Retinal pigment epithelial cell (primary cell): ENCODE data around the gene SKA3.

Experiments used
- DNase-seq: peaks from one replicate; pipeline ENCODE4 v3.0.0-alpha.2; 2010; ENCODE audit warnings: low read depth
- H3K4me3 ChIP-seq: 2 replicates; pipeline ENCODE4 v1.5.1; 2011; ENCODE audit warnings: mild to moderate bottlenecking, low read length, control low read depth, moderate library complexity
- TF ChIP-seq, protein P1 (sequence below): conservative IDR thresholded peaks from 2 replicates; pipeline ENCODE4 v1.5.1; 2011; ENCODE audit warnings: low read depth, low read length, control low read depth, inconsistent platforms

Gene SKA3

DNA sequence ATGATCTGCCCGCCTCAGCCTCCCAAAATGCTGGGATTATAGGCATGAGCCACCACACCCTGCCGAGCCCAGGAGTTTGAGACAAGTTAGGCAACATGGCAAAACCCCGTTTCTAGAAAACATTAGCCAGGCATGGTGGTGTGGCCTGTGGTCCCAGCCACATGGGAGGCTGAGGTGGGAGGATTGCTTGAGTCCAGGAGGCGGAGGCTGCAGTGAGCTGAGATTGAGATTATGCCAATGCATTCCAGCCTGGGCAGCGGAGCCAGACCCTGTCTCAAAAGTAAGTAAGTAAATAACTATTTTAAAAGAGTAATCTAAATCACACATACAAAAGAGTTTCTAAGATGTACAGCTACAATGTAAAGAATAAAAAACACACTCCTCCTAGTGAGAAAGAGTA, 41.9 kb downstream of the SKA3 start:
- DNase-seq, result no peak
- TF ChIP-seq, protein P1, sequence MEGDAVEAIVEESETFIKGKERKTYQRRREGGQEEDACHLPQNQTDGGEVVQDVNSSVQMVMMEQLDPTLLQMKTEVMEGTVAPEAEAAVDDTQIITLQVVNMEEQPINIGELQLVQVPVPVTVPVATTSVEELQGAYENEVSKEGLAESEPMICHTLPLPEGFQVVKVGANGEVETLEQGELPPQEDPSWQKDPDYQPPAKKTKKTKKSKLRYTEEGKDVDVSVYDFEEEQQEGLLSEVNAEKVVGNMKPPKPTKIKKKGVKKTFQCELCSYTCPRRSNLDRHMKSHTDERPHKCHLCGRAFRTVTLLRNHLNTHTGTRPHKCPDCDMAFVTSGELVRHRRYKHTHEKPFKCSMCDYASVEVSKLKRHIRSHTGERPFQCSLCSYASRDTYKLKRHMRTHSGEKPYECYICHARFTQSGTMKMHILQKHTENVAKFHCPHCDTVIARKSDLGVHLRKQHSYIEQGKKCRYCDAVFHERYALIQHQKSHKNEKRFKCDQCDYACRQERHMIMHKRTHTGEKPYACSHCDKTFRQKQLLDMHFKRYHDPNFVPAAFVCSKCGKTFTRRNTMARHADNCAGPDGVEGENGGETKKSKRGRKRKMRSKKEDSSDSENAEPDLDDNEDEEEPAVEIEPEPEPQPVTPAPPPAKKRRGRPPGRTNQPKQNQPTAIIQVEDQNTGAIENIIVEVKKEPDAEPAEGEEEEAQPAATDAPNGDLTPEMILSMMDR, result no peak
- H3K4me3 ChIP-seq, result no peak overlapping the region

DNA sequence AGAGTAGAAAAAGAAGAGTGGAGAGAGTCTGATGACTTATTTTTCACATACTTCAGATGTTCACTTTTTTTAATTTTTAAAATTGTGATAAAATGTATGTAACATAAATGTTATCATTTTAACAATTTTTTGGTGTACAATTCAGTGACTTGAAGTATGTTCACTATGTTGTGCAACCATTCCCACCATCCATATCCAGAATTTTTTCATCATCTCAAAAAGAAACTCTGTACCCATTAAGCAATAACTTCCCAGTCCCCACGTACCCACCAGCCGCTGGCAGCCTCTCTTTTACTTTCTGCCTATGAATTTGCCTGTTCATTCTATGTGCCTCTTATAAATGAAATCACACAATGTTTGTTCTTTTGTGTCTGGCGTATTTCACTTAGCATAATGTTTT, 43.3 kb downstream of the SKA3 start:
- no peak overlapping the region for H3K4me3 ChIP-seq
- TF ChIP-seq, protein P1, result no peak
- no peak for DNase-seq

DNA sequence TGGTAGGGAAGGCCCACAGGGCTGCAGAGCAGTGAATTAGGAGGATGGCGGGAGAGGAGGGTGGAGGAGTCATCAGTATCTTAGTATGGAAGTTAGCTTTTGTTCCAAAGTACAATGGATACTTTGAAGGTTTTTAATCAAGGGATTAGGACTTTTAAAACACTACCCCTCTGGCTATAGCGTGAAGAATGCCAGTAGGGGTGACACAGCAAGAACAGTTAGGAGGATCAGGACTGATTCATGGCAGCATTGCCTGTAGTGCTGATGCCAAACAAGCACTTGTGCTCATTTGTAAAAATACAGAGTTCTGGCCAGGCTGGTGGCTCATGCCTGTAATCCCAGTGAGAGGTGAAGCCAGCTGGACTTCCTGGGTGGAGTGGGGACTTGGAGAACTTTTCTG, 46.2 kb downstream of the SKA3 start:
- H3K4me3 ChIP-seq, result no peak overlapping the region
- DNase-seq, result no peak
- TF ChIP-seq, protein P1, result no peak

DNA sequence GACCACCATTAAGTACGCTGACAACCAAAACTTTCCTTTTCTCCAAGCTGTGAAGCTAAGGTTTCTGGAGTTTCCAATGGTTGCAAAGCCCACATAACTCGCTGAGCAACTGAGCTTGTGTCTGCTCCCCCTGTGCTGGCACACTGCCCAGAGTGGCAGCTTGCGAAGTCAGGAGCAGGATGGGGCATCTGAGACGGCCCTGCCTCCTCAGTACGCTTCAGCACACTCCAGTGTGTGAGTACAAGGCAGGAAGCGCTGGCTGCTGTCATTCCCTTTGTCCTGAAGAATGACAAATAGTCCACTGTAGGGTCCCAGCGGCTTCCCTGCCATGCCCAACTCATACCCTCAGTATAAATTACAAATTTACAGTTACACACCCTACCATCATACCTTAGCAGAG, 51.5 kb downstream of the SKA3 start:
- DNase-seq, result peak; percentile 74
- H3K4me3 ChIP-seq, result no peak overlapping the region
- TF ChIP-seq, protein P1, result no peak

DNA sequence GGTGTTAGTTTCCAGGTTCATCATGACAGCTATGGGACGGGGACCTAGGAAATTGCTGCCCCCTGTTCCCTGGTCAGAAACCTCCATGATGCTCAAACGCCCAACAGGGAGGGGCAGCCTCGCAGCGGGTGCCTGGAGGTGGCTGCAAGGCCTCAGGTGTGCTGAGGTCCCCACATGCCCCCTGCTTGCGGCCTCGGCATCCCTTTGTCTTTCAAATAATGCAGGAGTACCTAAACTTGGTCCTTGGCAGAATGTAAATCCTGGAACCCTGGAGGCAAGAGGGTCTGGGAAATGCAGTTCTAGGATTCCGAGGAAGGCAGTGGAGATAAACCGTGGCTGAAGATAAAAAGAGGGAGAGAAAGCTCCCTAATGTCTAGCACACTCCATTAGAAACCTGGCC, 52.4 kb downstream of the SKA3 start:
- DNase-seq, result no peak
- H3K4me3 ChIP-seq, result no peak overlapping the region
- TF ChIP-seq, protein P1, result no peak

DNA sequence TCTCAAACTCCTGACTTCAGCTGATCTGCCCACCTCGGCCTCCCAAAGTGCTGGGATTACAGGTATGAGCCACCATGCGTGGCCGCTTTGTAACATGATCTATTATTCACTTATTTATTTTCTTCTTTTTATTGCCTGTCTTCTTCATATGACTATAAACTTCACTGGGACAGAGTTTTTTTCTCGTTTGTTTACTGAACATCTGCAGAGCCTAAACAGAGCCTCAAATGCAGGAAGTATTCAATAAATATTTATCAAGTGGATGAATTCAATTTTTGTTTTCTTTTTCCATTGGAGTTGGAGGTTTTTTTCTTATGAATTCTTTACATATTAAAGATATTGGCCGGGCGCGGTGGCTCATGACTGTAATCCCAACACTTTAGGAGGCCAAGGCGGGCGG, 54.7 kb downstream of the SKA3 start:
- H3K4me3 ChIP-seq, result no peak overlapping the region
- no peak for DNase-seq
- TF ChIP-seq, protein P1, result no peak

DNA sequence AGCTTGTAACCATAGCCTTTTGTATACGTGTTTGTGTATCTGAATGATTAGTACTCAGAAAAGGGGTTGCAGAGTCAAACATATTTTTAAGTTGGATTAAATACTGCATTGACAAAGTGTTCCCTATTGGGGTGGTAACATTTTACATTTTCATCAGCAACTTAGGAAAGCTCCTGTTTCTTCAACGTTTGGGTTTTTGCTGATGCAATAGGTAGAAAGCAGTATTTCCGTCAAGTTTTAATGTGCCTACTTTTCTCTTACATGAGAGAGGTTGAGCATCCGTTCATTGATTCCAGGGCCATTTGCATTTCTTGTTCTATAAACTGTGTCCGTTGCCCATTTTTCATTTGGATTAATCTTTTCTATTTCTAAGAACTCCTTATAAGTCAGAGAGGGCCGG, 56.2 kb downstream of the SKA3 start:
- no peak overlapping the region for H3K4me3 ChIP-seq
- TF ChIP-seq, protein P1, result no peak
- no peak for DNase-seq
